HEK293 (cell line): ENCODE measurements around the gene LDB2.

Experiments used
- CTCF ChIA-PET: fragments of 350-600 bp; formaldehyde crosslinking; extraction: SDS; loops from one replicate; lab custom pipeline; 2021; ENCODE audit warnings: antibody characterized with exemption; lab: Yijun Ruan, JAX
- POLR2A ChIA-PET: fragments of 300-600 bp; formaldehyde crosslinking; extraction: SDS; loops from one replicate; lab custom pipeline; 2020; ENCODE audit warnings: antibody characterized with exemption, inconsistent platforms; lab: Yijun Ruan, JAX
- H3K27ac ChIP-seq: fragments of 200-500 bp; sonication (Bioruptor generic); 2 replicates; pipeline ENCODE4 v1.5.1; 2014; ENCODE audit warnings: low read depth, low read length, control low read depth, inconsistent platforms; ENCODE audit errors: extremely low read depth
- H3K36me3 ChIP-seq, 2 experiments: fragments of 200-500 bp in 1 of 2; sonication (Bioruptor generic) in 1 of 2; 1 replicate in 1 of 2; 2 replicates in 1 of 2; pipeline ENCODE4 v1.5.1; 2014 to 2017; ENCODE audit warnings: inconsistent platforms in 2 of 2, low read length in 2 of 2; ENCODE audit not compliant: control insufficient read depth in 2 of 2, insufficient read depth in 1 of 2
- H3K4me1 ChIP-seq: fragments of 200-500 bp; sonication (Bioruptor generic); 2 replicates; pipeline ENCODE4 v1.5.1; 2014; ENCODE audit warnings: mild to moderate bottlenecking, low read length, inconsistent platforms; ENCODE audit not compliant: control insufficient read depth, insufficient read depth
- H3K4me3 ChIP-seq: 2 replicates; pipeline ENCODE4 v1.5.1; 2011; ENCODE audit warnings: low read depth, mild to moderate bottlenecking, control low read depth, low read length, moderate library complexity
- H3K9me3 ChIP-seq: fragments of 200-500 bp; sonication (Bioruptor generic); 2 replicates; pipeline ENCODE4 v1.5.1; 2014; ENCODE audit warnings: low read depth, low read length, inconsistent platforms; ENCODE audit not compliant: control insufficient read depth, insufficient read depth
- GLIS1 ChIP-seq: fragments of 450-650 bp; formaldehyde crosslinking; IDR thresholded peaks from 2 replicates; pipeline ENCODE4 v1.5.1; 2016; ENCODE audit warnings: missing biosample characterization, missing genetic modification characterization
- HOXD13 ChIP-seq: sonication (generic); formaldehyde crosslinking; IDR thresholded peaks from 2 replicates; pipeline ENCODE4 v1.8.0; 2022; ENCODE audit warnings: missing genetic modification reagents, borderline replicate concordance
- KLF16 ChIP-seq: fragments of 450-650 bp; formaldehyde crosslinking; IDR thresholded peaks from 2 replicates; pipeline ENCODE4 v1.5.1; 2017; ENCODE audit warnings: missing biosample characterization, missing genetic modification characterization
- PRDM10 ChIP-seq: fragments of 450-650 bp; formaldehyde crosslinking; IDR thresholded peaks from 2 replicates; pipeline ENCODE4 v1.5.1; 2016; ENCODE audit warnings: missing biosample characterization, missing genetic modification characterization
- SP7 ChIP-seq: fragments of 450-650 bp; formaldehyde crosslinking; IDR thresholded peaks from 2 replicates; pipeline ENCODE4 v1.5.1; 2016; ENCODE audit warnings: missing biosample characterization, missing genetic modification characterization
- TCF7L2 ChIP-seq: IDR thresholded peaks from 2 replicates; pipeline ENCODE4 v1.6.1; 2011; ENCODE audit warnings: low read depth, mild to moderate bottlenecking, inconsistent platforms, low read length, moderate library complexity, borderline replicate concordance
- ZBTB44 ChIP-seq: fragments of 450-650 bp; IDR thresholded peaks from 2 replicates; pipeline ENCODE4 v1.5.1; 2018; ENCODE audit warnings: missing biosample characterization, mild to moderate bottlenecking, missing genetic modification characterization
- ZBTB6 ChIP-seq: fragments of 450-650 bp; formaldehyde crosslinking; IDR thresholded peaks from 2 replicates; pipeline ENCODE4 v1.5.1; 2017; ENCODE audit warnings: missing biosample characterization, missing genetic modification characterization
- ZFHX2 ChIP-seq: fragments of 450-650 bp; formaldehyde crosslinking; conservative IDR thresholded peaks from 2 replicates; pipeline ENCODE4 v1.5.1; 2016; ENCODE audit warnings: missing biosample characterization, missing genetic modification characterization
- ZFP37 ChIP-seq: fragments of 450-650 bp; formaldehyde crosslinking; IDR thresholded peaks from 2 replicates; pipeline ENCODE4 v1.5.1; 2016; ENCODE audit warnings: missing biosample characterization, missing genetic modification characterization
- ZNF140 ChIP-seq: fragments of 450-650 bp; formaldehyde crosslinking; IDR thresholded peaks from 2 replicates; pipeline ENCODE4 v1.5.1; 2016; ENCODE audit warnings: missing biosample characterization, missing genetic modification characterization
- ZNF157 ChIP-seq: fragments of 450-650 bp; formaldehyde crosslinking; IDR thresholded peaks from 2 replicates; pipeline ENCODE4 v1.5.1; 2016; ENCODE audit warnings: missing biosample characterization, missing genetic modification characterization
- ZNF16 ChIP-seq: fragments of 450-650 bp; formaldehyde crosslinking; IDR thresholded peaks from 2 replicates; pipeline ENCODE4 v1.5.1; 2016; ENCODE audit warnings: low read depth, missing biosample characterization, missing genetic modification characterization
- ZNF214 ChIP-seq: fragments of 450-650 bp; formaldehyde crosslinking; IDR thresholded peaks from 2 replicates; pipeline ENCODE4 v1.5.1; 2017; ENCODE audit warnings: missing biosample characterization, mild to moderate bottlenecking, missing genetic modification characterization, borderline replicate concordance
- ZNF221 ChIP-seq: fragments of 450-650 bp; formaldehyde crosslinking; IDR thresholded peaks from 2 replicates; pipeline ENCODE4 v1.5.1; 2017; ENCODE audit warnings: missing biosample characterization, missing genetic modification characterization, borderline replicate concordance
- ZNF350 ChIP-seq: fragments of 450-650 bp; formaldehyde crosslinking; IDR thresholded peaks from 2 replicates; pipeline ENCODE4 v1.5.0; 2017; ENCODE audit warnings: missing biosample characterization, mild to moderate bottlenecking, missing genetic modification characterization
- ZNF362 ChIP-seq: fragments of 450-650 bp; formaldehyde crosslinking; IDR thresholded peaks from 2 replicates; pipeline ENCODE4 v1.5.1; 2016; ENCODE audit warnings: missing biosample characterization, missing genetic modification characterization
- ZNF423 ChIP-seq: fragments of 450-650 bp; formaldehyde crosslinking; IDR thresholded peaks from 2 replicates; pipeline ENCODE4 v1.5.1; 2016; ENCODE audit warnings: missing biosample characterization, missing genetic modification characterization
- ZNF473 ChIP-seq: fragments of 450-650 bp; formaldehyde crosslinking; IDR thresholded peaks from 2 replicates; pipeline ENCODE4 v1.5.1; 2017; ENCODE audit warnings: missing biosample characterization, missing genetic modification characterization
- ZNF501 ChIP-seq: fragments of 450-650 bp; formaldehyde crosslinking; IDR thresholded peaks from 2 replicates; pipeline ENCODE4 v1.5.1; 2016; ENCODE audit warnings: missing biosample characterization, missing genetic modification characterization
- ZNF548 ChIP-seq: fragments of 450-650 bp; formaldehyde crosslinking; IDR thresholded peaks from 2 replicates; pipeline ENCODE4 v1.5.1; 2016; ENCODE audit warnings: missing biosample characterization, missing genetic modification characterization
- ZNF558 ChIP-seq: fragments of 450-650 bp; formaldehyde crosslinking; IDR thresholded peaks from 2 replicates; pipeline ENCODE4 v1.5.1; 2016; ENCODE audit warnings: missing biosample characterization, missing genetic modification characterization
- ZNF580 ChIP-seq: fragments of 450-650 bp; formaldehyde crosslinking; IDR thresholded peaks from 2 replicates; pipeline ENCODE4 v1.5.1; 2016; ENCODE audit warnings: missing biosample characterization, missing genetic modification characterization
- ZNF610 ChIP-seq: fragments of 450-650 bp; formaldehyde crosslinking; IDR thresholded peaks from 2 replicates; pipeline ENCODE4 v1.5.1; 2016; ENCODE audit warnings: missing biosample characterization, missing genetic modification characterization, borderline replicate concordance
- ZNF623 ChIP-seq: fragments of 450-650 bp; formaldehyde crosslinking; IDR thresholded peaks from 2 replicates; pipeline ENCODE4 v1.5.1; 2016; ENCODE audit warnings: missing biosample characterization, missing genetic modification characterization
- ZNF701 ChIP-seq: fragments of 450-650 bp; formaldehyde crosslinking; IDR thresholded peaks from 2 replicates; pipeline ENCODE4 v1.5.1; 2016; ENCODE audit warnings: missing biosample characterization, missing genetic modification characterization
- ZNF704 ChIP-seq: fragments of 450-650 bp; formaldehyde crosslinking; IDR thresholded peaks from 2 replicates; pipeline ENCODE4 v1.5.1; 2016; ENCODE audit warnings: missing biosample characterization, missing genetic modification characterization
- ZNF792 ChIP-seq: fragments of 450-650 bp; formaldehyde crosslinking; IDR thresholded peaks from 2 replicates; pipeline ENCODE4 v1.5.1; 2016; ENCODE audit warnings: missing biosample characterization, missing genetic modification characterization
- ZSCAN30 ChIP-seq: fragments of 450-650 bp; IDR thresholded peaks from 2 replicates; pipeline ENCODE4 v1.5.1; 2018; ENCODE audit warnings: missing biosample characterization, mild to moderate bottlenecking, missing genetic modification characterization, moderate library complexity
- ZXDB ChIP-seq: fragments of 450-650 bp; formaldehyde crosslinking; IDR thresholded peaks from 2 replicates; pipeline ENCODE4 v1.5.1; 2016; ENCODE audit warnings: missing biosample characterization, missing genetic modification characterization

Gene LDB2

GRCh38 chr4:16577177-16577576 is 321.3 kb downstream of the LDB2 start:
- no peak overlapping the region for H3K4me3 ChIP-seq
- ChIA-PET POLR2A (no interaction called here), CTCF (no interaction called here)
- H3K4me1 ChIP-seq, result no peaks in the 10 kb centered on the region
- H3K27ac ChIP-seq, result no peak overlapping the region
- H3K9me3 ChIP-seq, result no peaks in the 10 kb centered on the region
- no peaks in the 10 kb centered on the region for H3K36me3 ChIP-seq
- TF ChIP-seq ZNF501 (tag by site-specific recombination), result no peak
- no peak for TF ChIP-seq ZNF792 (tag by site-specific recombination)
- TF ChIP-seq PRDM10 (tag by site-specific recombination), result no peak
- no peak for TF ChIP-seq KLF16
- TF ChIP-seq ZNF558 (tag by site-specific recombination), result no peak
- no peak for TF ChIP-seq ZNF701
- TF ChIP-seq GLIS1, result no peak
- TF ChIP-seq ZNF157, result no peak
- TF ChIP-seq ZNF580, result no peak
- TF ChIP-seq ZBTB6 (tag by site-specific recombination), result no peak
- no peak for TF ChIP-seq ZSCAN30 (tag by site-specific recombination)
- no peak for TF ChIP-seq ZXDB (tag by site-specific recombination)
- TF ChIP-seq ZNF423, result no peak

GRCh38 chr4:16574981-16575380 is 323.5 kb downstream of the LDB2 start:
- ChIA-PET POLR2A (no interaction called here), CTCF (no interaction called here)
- Histone ChIP-seq H3K4me1 (no peaks in the 10 kb centered on the region), H3K36me3 (no peaks in the 10 kb centered on the region), H3K9me3 (no peaks in the 10 kb centered on the region), H3K4me3 (no peak overlapping the region), H3K27ac (no peak overlapping the region)
- TF ChIP-seq ZNF214 (tag by site-specific recombination) (no peak), ZFP37 (no peak), ZNF221 (tag by site-specific recombination) (no peak), ZNF16 (no peak), ZNF580 (no peak), ZNF548 (tag by site-specific recombination) (no peak), ZNF704 (no peak), TCF7L2 (no peak), ZBTB44 (tag by site-specific recombination) (no peak), ZFHX2 (tag by site-specific recombination) (no peak), ZNF350 (tag by site-specific recombination) (no peak), HOXD13 (CRISPR knock-in tag) (no peak), ZNF140 (tag by site-specific recombination) (no peak), ZNF610 (no peak), ZNF362 (tag by site-specific recombination) (no peak), SP7 (tag by site-specific recombination) (no peak), ZNF473 (tag by site-specific recombination) (no peak), ZNF623 (tag by site-specific recombination) (no peak)
